GM04503 (cell line): Measurements from ENCODE around the gene CTIF.

Experiments
- DNase-seq: peaks from one replicate; pipeline ENCODE4 v3.0.0-alpha.2; 2012; ENCODE audit warnings: low read depth

The CTIF gene

DNA sequence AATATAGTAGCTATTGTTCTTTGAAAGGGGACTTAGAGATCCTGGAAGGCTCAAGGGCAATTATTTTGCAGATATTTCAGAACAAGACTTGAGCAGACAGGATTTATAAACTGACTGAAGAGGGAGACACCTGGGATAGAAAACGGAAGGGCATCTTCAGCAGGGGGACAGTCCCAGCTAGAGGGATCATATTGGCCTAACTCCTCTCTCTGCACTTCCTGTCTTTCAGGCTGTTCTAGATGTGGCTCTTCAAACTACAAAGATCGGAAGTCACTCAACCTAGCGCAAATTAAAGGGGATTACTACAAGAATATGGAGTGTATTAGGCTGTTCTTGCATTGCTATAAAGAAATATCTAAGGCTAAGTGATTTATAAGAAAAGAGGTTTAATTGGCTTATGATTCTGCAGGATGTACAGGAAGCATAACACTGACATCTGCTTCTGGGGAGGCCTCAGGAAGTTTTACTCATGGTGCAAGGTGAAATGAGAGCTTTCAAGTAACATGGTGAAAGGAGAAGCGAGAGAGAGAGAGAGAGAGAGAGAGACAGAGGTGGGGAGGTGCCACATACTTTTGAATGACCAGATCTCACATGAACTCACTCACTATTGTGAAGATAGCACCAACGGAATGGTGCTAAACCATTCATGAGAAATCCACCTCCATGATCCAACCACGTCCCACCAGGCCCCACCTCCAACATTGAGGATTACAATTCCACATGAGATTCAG, 5.3 kb upstream of the CTIF start:
- DNase-seq: no peak

DNA sequence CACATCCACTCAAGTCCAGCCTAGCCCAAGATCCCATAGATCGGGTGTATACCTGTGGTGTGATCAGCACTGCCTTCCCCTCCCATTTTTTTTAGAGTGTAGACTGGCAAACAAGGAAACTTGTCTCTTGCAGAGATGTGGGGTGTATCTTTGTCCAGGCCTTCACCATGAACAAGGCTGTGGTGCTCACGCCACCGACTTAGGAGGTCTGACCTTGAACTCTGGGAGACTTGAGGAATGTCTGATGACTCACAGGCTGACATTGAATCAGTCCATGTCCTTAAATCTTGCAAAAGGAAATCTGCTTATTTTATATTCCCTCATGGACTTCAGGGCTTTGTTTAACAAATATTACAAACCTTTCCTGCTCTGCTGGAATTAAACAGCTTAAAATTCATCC, 4.5 kb upstream of the CTIF start:
- DNase-seq: no peak

GRCh38 chr18:48535956-48536355, 2.9 kb upstream of the CTIF start:
- DNase-seq: no peak

DNA sequence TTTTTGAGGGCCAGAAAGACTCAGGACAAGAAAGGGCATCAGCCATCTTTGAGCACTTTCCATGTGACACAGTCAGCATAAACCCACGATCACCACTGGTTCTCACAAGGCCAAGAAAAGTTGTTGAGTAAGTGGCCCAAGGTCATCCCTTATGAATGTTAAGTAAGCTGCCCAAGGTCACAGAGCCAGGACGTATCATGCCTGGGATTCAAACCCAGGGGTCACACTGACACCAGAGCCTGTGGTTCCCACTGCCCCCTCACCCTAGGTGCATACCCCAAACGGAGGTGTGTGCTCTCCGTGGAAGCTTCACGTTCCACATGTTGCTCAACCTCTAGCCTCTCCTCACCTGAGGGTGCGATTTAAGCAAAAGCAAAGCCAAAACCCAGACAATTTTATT, 2.3 kb upstream of the CTIF start:
- no peak for DNase-seq

DNA sequence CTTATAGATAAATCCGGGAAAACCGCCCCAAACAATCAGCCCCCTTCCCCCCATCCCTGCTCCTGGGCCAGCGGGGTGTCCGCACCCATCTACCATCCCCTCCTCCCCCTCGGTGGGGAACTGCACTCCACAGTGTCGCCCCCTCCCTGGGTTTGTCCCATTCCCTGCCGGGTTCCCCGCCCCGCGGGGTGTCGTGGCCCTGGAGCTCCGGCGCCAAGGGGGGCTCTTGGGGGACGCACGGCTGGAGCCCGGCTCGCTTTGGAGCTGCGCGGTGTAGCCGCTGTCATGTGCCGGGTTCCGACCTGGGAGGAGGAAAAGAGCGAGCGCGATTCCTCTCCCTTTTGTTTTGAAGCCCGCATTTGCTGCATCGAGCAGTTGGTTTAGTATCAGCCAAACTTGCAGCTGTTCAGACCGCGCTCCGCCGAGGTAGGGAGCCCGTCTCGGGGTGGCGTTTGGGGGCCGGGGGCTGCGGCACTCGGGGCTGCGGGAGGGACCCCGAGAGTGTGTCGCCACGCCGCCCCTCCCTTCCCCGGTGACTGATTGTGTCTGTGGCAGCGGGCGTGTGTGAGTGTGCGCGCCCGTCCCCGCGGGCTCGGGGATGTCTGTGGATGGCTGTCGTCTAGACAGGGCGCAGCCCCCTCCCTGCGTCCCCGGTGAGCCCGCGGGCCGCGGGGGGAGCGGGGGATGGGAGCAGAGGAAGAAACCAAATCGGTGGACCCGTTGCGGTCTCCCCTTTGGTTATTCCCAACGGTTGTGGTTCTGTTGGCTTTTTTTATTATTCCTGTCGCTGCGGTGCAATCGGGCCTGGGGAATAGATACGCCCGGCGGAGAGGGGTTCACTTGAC, 797 bp downstream of the CTIF start:
- no peak for DNase-seq

DNA sequence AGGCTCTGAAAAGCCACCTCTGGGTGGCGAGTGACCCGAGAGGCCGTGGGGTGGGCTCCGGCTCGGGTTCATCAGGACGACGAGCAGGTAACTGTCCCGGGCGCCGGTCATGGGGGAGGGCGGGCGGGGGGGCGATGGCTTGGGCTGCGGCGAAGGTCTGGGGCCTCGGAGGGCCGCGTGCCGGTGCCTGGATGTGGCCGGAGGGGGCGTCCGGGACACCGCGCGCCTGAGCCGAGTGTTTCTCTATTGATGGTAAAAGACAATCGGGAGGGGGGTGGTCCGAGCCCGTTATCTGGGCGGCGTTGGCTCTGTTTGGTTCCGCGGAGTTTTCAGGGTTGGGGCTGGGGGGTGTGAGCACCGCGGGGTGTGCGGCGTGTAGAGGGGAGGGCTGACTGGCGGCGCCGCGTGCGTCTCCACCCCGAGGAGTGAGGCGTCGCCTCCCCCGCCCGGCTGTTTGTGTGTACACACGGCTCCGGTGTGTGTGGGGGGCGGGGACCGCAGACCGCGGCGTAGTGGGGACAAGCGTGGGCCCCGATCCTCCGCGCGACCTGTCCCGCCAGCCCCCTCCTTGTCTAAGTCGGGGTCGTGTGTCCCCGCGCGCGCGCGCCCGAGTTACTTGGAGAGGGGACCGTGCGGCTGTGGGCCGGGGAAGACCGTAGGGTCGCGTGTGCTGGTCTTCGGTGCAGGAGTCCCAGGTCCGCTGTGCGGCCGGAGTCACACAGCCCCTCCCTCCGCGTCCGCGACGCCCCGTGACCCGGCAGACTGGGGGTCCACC, 1.6 kb downstream of the CTIF start:
- no peak for DNase-seq

GRCh38 chr18:48541026-48541746, 2.4 kb downstream of the CTIF start:
- peak; percentile 34 for DNase-seq

- DNase-seq: no peak
Observed at GRCh38 chr18:48541747-48542400, 3.0 kb downstream of the CTIF start.

GRCh38 chr18:48542513-48543181, 3.8 kb downstream of the CTIF start:
- DNase-seq: no peak

DNA sequence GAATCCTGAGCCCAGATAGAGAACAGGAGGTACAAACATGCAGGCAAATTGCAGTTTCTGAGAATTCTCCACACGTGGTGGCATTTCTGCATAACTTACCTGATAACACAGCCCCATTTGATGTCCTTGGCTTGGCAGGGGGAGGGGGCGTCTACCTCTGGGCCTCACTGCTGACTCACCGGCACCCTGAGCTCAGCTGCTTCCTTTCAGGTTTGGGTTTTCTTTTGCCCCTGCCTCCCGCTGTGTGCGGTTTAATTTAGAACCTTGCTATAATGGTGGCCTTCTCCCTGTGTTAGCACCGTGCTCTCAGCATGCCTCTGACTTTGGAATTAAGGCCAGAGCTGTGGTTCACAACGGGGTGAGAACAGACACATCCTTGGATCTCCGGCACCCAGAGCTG, 4.4 kb downstream of the CTIF start:
- no peak for DNase-seq

- DNase-seq: no peak
Observed at GRCh38 chr18:48544116-48544515, 5.3 kb downstream of the CTIF start.

DNA sequence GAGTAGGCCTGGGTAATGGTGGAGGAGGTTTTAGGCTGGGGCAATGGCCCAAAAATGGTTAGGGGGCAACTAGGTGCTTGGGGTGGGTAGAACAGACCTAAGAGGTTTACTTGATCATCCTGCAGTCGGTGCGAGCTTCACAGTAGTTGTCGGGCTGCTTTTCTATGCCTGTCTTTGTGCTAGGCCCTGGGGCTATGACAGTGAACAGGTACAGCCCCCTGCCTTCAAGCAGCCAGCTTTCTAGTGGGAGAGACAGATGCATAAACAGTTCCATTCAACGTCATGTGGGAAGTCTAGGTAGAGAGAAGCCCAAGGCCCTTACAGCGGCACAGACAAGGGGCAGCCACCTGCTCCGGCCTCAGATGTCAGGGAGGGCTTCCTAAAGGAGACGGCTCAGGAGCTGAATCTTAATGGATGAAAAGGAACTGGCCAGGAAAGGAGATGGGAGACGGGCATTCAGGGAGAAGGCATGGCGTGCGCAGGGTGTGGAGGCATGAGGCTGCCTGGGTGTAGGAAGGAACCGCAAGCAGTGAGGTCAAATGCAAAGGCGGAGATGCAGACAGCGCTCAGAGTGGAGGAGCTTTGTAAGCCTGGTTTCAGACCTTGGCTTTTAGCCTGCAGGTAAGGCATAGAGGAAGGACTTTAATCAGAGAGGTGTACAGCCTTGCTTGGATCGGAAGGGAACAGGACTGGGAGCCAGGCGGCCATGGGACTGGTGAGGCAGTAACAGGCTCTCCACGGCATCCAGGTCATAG, 6.0 kb downstream of the CTIF start:
- no peak for DNase-seq

DNA sequence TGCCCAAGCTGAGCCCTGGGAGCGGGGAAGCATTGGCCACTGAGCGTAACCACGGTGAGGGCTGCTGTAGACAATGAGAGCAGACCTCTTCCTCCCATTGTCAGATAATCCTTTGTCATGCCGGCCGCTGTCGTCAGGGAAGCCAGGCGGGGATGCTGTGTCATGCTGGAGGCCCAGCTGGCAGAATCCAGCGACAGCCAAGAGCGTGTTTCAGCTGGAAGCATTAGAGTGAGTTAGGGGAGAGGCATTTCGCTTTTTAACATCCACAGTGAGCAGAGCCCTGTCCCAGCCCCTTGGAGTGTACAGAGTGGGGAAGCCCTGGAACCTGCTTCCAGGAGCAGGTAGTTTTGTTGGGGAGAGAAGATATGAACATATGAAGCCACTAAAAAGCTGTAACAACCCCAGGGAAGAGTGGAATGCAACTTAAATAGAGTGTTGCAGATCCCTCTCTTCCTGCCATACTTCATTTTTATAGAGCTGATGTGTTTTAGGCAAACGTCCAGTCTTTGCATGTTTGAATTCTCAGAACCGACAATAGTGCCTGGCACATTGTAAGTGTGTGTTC, 7.0 kb downstream of the CTIF start:
- peak; percentile 61 for DNase-seq

DNA sequence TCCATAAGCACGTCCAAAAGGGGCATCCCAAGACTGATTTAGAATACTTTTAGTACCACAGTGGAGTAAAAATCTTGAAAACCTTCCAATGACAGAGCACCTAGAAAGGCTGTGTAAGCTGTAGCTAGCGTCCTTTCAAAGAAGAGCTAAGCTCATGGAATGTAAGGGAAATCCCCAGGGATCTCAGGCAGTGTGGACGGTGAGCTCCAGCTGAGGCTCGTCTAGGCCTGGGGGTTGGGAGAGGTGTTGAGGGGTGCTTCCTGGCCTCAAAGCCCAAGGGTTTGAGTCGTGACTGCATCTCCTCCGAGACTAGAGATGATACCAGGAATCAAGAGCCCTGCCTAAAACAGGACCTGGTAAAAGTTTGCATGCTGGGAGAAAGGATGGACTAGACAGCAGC, 7.6 kb downstream of the CTIF start:
- no peak for DNase-seq

- DNase-seq: no peak
Observed at GRCh38 chr18:48547531-48547981, 8.7 kb downstream of the CTIF start.

DNA sequence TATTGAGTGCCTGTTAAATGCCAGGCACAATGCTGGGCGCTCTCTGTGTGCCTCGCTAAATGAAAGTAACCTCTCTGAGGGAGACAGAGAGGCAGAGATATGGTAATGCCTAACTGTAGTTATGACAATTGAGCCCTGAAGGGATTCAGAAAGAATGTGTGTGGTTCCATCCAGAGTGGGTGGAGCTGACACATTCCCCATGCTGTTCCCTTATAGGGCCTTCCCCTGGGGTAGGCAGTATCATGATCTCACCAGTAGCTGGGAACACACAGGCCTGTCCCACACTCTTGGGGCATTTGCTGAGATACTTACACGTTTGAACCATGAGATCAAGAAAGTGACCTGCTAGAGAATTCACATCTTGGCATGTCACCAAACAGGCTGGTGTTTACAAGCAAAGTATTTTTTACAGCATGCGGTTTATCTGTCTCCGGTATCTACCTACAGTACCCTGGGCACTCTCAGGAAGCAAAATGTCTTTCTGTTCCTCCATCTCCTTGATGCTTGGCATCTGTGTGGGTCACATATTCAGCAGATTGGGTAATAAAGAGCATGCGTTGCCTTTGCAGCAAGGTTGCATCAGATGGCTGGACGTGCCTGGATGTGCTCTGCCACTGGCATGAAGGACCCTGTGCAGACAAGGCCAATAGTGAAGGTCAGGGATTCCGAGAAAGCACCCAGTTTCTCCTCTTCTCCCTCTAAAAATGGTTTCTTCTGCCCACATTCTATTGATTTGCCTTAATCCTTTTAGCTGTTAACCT, 9.4 kb downstream of the CTIF start:
- DNase-seq: peak; percentile 91

GRCh38 chr18:48548921-48549320, 10.1 kb downstream of the CTIF start:
- DNase-seq: no peak

DNA sequence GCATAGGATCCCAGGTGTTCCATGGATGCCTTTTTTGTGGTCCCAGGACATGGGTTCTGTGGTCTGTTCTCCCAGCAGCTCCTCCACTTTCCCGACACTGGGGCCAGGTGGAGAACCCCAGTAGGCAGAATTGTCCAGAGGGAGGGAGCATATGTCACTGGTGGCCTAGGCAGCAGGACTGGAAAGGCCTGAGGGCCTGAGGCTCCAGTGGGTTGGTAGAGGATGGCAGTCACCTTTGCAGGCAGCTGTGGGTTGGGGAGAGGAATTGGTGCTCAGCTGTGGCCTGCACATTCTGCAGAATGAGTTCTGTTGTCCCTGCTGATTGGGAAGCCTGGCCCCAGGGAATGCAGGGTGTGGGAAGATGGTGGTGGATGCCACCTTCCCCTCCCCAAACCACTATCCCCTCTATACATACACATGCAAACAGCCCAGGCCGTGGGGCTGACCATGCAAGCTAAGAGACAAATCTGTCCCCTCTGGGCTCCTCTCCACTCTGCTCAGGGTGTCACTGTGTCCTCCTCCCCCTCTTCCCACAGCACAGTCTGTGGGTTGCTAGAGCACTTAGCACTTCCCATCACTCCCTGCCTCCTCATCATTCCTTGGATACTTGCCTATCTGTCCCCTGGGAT, 11.4 kb downstream of the CTIF start:
- no peak for DNase-seq

- no peak for DNase-seq
Observed at GRCh38 chr18:48551100-48551499, 12.3 kb downstream of the CTIF start.
